SKM-1 treated with dmso at 0.1 percent for 144 hours (cell line): ENCODE measurements around the gene PRPF8.
"Not testable (repeated sequence)": the region's sequence is repeated elsewhere in the genome, so short reads cannot be mapped to it uniquely, and the experiment has no call there.

Experiments used
- DNase-seq: peaks from one replicate; lab custom pipeline; 2025; ENCODE audit not compliant: unreplicated experiment; lab: John Stamatoyannopoulos, UW

Gene PRPF8

DNA sequence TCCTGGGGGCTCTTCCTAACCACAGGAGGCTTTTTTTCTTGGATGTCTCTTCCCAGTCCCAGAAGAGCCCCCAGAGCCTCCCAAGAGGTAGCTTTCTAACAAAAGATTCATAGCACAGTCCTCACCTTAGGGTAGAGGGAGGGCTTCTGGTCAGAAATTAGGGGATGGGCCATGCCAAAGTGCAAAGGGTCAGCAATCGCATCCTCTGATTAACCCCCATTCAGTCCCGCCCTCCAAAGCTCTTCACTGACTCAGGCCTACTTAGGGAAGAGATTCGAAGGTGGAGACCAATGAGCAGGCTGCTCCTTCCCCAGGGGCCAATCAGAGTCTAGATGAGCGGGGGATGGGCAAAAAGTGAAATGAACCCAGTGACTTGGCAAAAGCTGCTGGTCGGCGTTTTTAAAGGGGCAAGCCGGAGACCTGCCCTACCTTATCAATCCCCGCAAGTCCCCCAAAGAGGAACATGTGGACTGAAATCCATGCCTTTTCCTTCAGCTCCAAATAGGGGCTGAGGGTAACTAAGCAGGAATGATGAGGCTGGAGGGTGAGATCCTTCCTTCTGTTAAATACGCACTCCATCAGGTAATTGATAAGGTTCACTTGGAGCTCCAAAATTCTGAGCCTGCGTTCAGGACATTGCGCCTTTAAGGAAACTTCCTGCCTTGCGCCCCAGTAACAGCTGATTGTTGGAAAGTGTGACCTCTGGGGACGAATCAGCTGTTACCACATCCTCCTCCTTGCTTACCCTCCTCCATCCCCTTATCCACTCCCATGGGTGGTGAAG lies 32.4 kb upstream of the PRPF8 start:
- DNase-seq, result peak; percentile 93

- DNase-seq, result peak; percentile 91
Measured at GRCh38 chr17:1716076-1716911, 31.6 kb upstream of the PRPF8 start.

DNA sequence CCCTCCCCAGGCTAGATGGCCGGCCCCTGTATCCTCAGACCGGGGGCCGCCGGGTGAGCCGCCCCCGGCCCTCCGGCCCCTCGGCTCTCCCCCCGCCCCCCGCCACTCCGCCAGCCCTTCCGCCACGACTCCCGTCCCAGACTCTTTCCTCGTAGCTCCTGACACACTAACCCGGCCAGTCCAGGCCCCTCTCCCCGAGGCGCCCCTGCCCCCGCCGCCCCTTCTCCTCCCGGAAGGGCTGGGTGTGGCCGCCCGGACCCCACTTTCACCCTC lies 31.1 kb upstream of the PRPF8 start:
- DNase-seq, result no peak

DNA sequence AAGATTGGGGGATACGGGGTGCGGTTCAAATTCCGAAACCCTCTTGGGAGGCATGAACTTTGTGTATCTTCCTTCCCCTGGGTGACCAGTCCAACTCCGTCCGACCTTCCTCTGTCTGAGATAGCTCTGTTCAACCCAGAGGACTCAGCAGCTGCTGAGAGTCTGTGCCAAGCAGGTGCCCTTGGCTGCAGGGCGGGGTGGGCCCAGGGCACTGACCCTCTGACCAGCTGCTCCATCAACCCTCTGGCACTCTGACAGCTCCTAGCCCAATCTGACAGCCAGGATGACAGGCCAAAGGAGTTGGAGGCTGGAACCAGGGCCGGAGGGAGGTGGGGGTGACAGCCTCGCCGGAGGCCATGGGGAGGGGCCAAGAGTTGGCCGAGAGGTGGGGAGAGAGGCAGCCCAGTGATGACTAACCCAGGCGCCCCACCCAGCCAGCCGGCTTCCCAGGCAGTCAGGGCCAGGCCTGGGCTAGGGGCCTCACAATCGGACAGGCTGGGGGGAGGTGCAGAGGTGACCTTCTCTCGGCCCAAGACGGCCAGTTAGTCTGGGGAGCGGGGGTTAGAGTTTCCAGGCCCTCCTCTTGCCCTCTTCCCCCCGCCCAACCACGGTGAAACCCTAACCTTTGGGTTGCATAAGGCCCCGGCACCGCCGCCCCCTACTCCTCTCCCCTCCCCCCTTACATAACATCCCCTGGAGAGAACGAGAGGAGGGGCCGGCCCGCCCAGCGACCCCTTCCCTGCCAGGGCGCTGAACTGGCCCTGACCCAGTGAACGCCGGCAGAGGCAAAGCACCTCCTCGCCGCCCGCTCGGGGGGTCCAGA lies 30.5 kb upstream of the PRPF8 start:
- no peak for DNase-seq

DNA sequence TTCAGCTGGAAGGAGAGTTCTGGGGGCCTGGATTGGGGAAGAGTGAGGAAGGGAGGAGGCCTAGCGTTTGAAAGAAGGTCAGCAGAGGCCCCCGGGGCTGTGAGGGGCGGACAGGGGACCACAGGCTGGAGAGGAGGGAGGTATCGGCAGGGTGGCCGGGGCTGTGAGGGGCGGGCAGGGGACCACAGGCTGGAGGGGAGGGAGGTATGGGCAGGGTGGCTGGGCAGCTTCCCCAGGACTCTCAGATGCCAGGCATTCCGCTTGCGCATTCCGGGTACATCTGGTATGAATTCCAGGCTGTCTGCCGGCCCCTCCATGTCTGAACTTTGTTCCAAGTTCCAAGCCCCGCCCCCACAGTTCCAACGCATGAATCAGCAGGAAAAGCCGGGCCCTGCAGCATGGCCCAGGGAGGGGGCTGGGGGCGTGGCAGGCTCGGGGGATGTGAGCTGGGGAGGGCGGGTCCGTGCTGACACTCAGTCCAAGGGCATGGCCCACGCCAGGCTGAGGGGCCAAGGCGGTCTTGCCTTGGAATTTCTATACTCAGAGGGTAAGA lies 29.8 kb upstream of the PRPF8 start:
- DNase-seq, result no peak

GRCh38 chr17:1713878-1714426 lies 29.3 kb upstream of the PRPF8 start:
- DNase-seq, result no peak

DNA sequence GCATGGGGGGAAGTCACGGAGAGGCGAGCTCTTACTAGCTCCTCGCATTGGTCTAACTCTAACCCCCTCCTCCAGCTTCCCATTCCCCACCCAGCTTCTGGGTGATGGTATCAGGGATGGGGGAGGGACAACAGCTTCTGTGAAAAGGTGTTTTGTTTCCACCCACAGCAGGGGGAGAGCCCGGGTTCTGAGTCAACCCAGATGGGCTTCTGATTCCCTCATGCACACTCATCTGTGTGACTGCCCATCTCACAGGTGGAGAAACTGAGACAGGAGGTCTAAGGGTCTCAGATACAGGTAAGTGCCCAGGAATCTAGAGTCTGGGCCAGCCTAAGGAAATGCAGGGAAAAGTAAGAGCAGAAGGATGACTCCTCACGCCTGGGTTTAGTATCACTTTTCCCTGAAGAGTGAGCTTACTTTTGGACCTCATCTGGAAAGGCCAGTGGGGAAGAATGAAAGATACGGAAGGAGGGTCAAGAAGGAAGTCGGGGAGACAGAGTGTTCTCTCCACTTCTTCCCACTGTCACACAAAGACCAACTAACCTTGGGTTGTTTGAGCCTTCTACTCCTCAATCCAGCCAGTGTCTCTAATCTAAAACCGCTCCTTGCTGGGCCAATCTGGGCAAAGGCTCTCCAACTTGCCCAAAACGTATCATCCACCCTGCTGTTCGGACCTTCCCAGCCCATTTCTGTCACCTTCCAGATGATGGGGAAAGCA lies 28.7 kb upstream of the PRPF8 start:
- DNase-seq, result no peak

GRCh38 chr17:1712271-1712670 lies 27.6 kb upstream of the PRPF8 start:
- DNase-seq, result no peak

DNA sequence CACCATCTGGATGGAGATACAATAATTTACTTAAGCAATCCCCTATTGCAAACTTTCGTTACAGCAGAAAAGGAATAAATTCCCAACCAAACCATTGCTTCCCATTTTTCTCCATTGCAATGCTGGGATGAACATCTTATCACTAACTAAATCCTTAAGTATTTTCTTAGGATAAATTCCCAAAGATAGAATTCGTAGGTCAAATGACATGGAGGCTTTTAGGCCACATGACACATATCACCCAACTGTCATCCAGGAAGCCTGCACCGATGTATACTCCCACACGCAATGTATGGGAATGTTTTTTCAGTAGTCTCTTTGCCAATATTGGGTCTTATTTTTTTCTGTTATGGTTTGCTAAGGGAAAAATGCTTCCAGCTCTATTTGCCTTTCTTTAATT lies 27.1 kb upstream of the PRPF8 start:
- DNase-seq, result no peak

DNA sequence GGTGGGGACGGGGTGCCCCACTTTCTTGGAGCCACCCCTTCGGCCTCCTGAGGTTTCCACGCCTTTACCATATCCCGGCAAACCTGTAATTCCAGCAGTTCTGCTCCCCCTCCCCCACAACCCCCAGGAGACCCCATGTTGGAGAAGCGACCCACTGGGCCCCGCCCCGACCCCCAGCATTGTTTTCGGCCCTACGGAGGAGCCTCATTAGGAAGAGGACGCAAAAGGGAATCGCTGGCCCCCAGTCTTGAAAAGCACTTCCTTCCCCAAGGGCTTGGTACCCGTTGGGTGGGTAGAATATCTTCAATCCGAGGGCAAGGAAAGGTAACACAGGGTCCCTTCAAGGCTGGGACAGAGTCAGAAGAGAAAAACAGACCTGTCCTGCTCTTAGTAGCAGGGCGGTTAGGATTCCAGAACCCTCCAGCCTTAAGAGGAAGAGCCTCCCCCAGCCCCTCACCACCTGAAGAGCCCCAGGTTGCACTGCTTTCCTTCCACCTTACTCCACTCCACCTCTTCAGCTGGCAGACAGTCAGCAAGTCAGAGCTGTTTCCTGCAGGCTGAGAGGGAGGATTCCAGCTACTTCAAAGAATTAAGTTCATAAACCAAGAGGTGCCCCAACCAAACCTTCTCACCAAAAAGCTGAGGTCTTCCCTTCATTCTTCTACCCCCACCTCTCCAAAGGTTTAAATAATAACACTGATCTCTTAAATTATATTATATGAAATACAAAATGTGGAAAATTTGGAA lies 26.3 kb upstream of the PRPF8 start:
- no peak for DNase-seq

DNA sequence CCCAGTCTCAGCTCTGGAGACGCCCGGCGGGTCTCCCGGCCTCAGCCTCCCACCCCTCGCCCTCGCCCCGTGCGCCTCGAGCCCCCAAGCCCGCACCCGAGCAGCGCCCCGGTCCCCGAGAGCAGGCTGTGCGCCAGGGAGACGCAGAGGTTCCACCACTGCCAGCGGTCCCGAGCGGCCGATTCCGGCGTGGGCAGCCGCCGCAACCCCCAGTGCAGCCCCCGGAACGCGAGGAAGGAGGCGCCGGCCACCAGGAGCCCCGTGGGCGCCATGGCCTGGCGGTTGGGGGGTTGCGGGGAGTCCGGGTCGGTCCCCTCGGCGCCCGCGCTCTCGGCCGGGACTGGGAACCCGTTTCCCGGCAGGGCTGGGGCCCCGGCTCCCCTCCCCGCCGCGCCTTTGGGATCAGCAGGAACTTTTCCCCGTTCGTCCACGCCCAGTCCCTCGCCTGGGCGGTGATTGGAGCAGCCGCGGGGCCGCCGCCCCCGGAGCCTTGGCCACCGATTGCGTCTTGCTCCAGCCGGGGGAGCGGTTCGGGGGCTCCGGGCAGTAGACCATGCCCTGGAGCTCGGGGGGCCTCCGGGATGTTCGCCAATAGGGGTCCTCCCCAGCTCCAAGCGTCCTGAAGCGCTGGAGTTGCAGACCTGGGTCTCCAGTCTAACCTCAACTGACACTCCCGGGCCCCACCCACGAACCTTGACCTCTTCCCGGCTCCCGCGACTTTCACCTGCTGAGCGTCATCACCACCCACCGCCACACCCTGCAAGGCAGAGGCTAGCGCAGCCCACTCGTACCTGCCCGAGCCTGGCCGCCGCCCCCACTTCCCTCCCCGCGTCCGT lies 25.5 kb upstream of the PRPF8 start, which contains the start of gene TLCD2:
Gene TLCD2 (minus strand): TSS at position 407 of the 836 bp plus-strand sequence. CDS start 135 bp downstream, at position 272.
- DNase-seq, result no peak

DNA sequence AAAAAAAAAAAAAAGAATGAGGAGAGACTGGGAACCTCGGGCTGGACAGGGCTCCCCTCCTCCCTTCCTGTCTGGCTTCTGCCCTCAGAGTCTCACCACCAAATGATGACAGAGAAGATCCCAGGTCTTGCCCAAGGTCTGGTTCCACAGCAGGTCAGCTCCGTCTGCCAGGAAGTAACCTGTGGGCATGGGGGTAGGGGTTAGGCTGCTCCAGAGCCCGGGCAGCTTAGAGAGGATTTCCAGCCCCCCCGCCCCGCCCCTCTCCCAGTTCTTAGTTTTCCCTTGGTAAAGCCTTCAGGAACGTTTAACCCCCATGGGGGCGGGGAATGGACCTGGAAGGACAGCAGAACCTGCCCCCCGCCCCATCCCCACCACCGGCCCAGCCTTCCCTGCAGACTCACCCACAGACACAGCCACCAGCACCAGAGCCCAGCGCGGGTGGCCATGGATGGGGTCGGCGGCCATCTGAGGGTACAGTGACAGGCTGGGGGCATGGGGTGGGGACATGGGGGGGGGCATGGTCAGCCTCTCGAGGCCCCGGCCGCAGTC lies 24.8 kb upstream of the PRPF8 start:
- no peak for DNase-seq

GRCh38 chr17:1708791-1709346 lies 24.2 kb upstream of the PRPF8 start:
- DNase-seq, result not testable (repeated sequence)

DNA sequence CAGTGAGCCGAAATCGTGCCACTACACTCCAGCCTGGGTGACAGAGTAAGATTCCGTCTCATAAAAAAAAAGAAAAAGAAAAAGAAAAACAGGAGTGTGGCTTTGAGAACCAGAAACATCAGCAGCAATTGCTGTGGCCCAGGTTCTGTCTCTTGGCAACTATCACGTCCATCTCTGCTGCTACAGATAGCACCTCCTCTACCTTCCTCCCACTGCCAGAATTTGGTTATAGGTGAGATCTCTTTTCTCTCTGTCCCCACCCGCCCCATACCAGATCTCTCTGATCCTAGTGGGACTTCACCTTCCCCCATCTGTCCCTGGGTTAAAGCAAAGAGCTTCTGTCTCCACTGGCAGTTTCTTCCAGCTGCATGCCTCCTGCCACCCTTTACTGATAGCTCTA lies 22.4 kb upstream of the PRPF8 start:
- no peak for DNase-seq

DNA sequence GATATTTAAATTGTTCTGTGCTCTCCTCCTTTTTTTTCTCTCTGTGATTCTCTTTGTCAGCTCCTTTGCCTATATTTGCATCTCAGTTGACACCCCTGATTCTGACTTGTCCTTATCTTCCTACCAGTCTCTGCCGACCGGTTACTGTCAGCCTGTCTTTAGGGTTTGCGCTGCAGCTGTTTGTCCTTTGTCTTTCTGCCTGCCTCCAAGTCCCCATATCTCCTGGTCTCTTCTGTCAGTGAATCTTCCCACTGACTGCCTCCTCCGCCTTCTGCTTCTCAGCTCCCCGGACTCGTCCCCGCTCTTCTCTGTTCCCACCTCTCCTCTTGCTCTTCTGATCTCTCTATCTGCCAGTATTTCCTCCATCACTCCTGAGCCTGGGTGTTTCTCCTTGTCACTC lies 20.3 kb upstream of the PRPF8 start:
- no peak for DNase-seq

GRCh38 chr17:1703063-1703462 lies 18.4 kb upstream of the PRPF8 start:
- no peak for DNase-seq

DNA sequence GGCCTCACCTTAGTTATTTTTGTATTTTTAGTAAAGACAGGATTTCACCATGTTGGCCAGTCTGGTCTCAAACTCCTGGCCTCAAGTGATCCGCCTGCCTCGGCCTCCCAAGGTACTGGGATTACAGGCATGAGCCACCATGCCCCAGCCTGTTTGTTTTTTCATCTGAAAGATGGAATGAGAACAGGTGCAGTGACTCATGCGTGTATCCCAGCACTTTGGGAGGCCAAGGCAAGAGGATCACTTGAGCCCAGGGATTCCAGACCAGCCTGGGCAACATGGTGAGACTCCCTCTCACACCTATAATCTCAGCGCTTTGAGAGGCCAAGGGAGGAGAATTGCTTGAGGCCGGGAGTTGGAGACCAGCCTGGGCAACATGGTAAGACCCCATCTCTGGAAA lies 15.2 kb upstream of the PRPF8 start:
- not testable (repeated sequence) for DNase-seq

DNA sequence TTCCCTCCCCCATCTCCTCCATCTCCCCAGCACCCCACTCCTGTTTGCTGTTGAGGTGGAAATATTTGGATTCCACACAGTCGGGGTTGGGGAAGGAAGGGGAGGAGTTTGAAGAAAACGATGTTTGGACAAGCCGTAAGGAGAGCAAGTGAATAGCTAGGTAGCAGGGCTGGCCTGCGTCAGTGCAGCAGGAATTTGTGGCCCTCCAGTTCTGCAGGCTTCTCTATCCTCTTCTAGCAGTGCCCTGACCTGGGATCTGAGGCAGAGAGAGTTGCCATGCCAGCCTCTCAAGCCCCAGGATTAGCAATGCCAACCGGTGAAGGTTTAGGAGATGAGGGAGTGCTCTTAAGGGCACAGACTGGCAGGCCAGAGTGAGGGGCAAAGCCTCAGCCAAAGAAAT lies 13.0 kb upstream of the PRPF8 start:
- DNase-seq, result no peak
